ENCODE measurements around the gene HSF4.

GRCh38 chr16:67209565-67209964 is 45.0 kb downstream of the HSF4 start:
- TF ChIP-seq FOXM1 (IDR thresholded peaks at IDR 0.05; ENCODE audit: borderline replicate concordance) = no peak
- TF ChIP-seq SUZ12 (IDR thresholded peaks at IDR 0.05) = no peak
- TF ChIP-seq PKNOX1 (IDR thresholded peaks at IDR 0.05) = no peak
- TF ChIP-seq BHLHE40 (IDR thresholded peaks at IDR 0.05; ENCODE audit: borderline replicate concordance) = no peak
- TF ChIP-seq ARNT (IDR thresholded peaks at IDR 0.05) = no peak
- TF ChIP-seq ELF4 (IDR thresholded peaks at IDR 0.05) = no peak
- TF ChIP-seq LEF1 (IDR thresholded peaks at IDR 0.05; ENCODE audit: borderline replicate concordance) = no peak
- no peak for TF ChIP-seq HDGF (IDR thresholded peaks at IDR 0.05; ENCODE audit: borderline replicate concordance)
- no peak for TF ChIP-seq ZNF384 (IDR thresholded peaks at IDR 0.05)
